Hematopoietic multipotent progenitor cell treated with erythropoietin and hydrocortisone succinate and interleukin-3 and kit ligand, for 17 days (in vitro differentiated cells): ENCODE data around the gene MFSD1.
"Not testable (repeated sequence)": the region's sequence is repeated elsewhere in the genome, so short reads cannot be mapped to it uniquely, and the experiment has no call there.

Experiments used
- DNase-seq: peaks from one replicate; pipeline ENCODE4 v3.0.0-alpha.2; 2015; ENCODE audit warnings: low spot score

MFSD1 gene

GRCh38 chr3:158776531-158776930, 25.3 kb upstream of the MFSD1 start:
- no peak for DNase-seq

DNA sequence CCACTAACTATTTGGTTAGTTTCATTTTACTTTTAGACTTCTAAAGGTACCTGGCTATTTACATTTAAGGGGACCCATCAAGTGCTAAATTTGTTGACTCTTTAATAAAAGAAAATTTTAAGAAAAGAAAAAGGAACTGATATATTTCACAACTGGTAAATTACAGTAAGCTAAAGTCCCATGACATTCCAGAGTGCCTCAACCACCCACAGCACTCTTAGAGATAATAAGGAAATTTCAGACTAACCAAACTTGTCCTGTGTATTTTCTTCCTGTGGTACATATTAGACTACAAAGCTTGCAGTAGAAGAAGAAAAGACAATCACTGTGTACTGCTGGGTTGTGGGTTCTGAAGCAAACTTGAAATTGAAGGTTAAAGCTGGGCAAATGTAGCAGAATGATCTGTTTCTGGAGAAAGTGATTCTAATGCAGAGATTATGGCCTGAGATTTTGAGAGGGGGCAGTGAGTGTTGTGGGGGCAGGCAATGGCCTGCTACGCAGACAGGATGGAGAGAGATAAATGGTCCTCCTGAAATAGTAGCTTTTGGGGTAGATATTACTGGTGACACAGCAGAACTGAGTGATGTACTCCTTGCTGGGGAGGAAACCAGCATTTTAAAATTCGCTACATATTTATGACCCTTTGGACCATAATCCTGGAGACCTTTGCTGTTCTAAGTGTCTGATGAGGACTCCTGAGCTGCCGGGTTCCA, 24.5 kb upstream of the MFSD1 start:
- DNase-seq: no peak

GRCh38 chr3:158780766-158781165, 21.1 kb upstream of the MFSD1 start:
- no peak for DNase-seq

- no peak for DNase-seq
Observed at GRCh38 chr3:158781191-158781590, 20.7 kb upstream of the MFSD1 start.

GRCh38 chr3:158781849-158782248, 20.0 kb upstream of the MFSD1 start:
- DNase-seq: no peak

- no peak for DNase-seq
Observed at GRCh38 chr3:158782283-158782989, 19.4 kb upstream of the MFSD1 start.

DNA sequence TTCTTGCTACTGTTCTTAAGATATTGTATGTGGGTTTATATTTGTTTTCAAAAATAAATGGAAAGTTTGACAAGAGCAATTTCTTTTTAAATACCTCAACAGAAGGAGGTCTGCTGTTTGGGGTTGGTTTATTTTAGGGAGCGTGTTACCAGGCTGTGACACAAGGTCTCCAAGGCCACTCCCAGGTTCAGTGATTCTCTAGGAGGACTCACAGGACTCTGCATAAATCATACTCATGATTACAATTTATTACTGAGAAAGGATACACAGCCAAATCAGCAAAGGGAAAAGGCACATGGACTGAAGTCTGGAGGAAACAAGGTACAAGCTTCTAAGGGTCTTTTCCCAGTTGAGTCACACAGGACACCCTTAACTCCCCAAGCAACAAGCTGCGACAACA, 18.8 kb upstream of the MFSD1 start:
- DNase-seq: no peak

GRCh38 chr3:158785972-158786371, 15.9 kb upstream of the MFSD1 start:
- no peak for DNase-seq

DNA sequence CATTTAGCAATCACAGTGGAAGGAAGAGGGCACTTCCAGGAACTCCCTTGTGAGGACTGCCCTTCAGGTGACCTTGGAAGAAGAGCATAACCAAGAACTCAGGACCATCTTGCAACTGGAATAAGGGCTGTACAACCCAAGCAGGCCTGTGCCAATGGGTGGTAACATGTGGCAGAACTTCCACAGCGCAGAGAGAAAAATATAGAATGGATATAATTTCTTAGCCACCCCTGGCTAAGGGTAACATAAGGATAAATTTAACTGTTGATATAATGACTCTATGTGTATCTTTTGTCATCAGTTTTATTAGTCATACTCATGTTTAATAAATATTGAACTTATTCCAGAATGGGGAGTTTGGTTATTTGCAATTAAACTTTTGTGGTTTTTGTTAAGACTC, 13.4 kb upstream of the MFSD1 start:
- no peak for DNase-seq

DNA sequence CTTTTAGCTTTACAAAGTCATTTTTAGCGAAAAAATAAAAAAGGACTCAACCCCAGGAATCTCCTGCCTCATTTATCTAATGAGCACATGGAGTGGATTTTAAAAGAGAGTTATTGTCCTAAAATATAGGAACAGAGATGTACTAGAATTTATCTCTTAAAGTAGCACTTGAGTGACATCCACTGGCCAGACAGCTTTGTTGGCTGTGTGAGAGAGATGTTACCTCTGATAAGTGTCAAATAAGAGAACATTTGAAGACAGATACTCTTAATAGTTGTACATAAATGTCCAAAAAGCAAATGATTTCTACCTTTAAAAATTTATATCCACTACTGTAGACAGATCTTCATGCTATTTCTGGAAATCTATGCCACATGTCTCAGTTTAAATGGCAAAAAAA, 12.3 kb upstream of the MFSD1 start:
- peak; percentile 79 for DNase-seq

- DNase-seq: peak; percentile 83
Observed at GRCh38 chr3:158790901-158791589, 10.8 kb upstream of the MFSD1 start.

DNA sequence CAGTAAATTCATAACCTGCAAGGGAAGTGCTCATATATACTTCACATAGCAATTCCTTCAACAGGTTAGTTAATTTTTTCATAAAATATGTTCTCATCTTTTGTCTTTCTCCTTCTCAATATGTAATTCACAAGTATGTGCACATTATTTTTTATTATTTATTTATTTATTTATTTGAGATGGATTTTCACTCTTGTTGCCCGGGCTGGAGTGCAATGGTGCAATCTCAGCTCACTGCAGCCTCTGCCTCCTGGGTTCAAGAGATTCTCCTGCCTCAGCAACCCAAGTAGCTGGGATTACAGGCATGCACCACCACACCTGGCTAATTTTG, 10.3 kb upstream of the MFSD1 start:
- not testable (repeated sequence) for DNase-seq

DNA sequence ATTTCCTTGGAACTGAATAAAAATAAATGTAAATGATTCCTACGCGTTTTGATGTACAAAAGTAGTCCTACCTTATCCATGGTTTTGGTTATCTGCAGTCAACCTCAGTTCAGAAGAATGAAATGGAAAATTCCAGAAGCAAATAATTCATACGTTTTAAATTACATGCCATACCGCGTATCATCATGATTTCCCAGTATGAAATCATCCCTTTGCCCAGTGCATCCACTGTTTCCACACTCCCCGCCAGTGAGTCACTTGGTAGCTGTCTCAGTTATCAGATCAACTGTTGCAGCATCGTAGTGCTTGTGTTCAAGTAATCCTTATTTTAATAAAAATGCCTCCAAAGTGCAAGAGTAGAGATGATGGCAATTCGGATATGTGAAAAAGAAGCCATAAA, 9.1 kb upstream of the MFSD1 start:
- no peak for DNase-seq

DNA sequence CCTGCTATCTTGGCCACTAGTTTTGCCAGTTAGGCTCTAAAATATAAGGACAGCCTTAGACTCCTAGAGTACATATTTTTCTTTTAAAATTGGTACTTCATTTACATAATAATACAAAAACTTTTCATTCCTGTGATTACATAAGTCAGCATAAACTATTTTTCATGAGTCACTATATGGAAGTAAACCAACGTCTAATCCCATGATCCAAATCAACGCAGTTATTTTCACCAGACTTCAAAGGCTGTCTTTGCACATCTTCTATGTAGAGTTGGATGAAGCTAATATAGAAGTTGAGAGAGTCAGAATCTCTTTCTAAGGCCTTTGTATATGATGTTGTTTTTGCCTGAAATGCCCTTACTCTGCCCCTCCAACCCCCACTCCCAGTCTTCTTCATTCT, 7.6 kb upstream of the MFSD1 start:
- no peak for DNase-seq

DNA sequence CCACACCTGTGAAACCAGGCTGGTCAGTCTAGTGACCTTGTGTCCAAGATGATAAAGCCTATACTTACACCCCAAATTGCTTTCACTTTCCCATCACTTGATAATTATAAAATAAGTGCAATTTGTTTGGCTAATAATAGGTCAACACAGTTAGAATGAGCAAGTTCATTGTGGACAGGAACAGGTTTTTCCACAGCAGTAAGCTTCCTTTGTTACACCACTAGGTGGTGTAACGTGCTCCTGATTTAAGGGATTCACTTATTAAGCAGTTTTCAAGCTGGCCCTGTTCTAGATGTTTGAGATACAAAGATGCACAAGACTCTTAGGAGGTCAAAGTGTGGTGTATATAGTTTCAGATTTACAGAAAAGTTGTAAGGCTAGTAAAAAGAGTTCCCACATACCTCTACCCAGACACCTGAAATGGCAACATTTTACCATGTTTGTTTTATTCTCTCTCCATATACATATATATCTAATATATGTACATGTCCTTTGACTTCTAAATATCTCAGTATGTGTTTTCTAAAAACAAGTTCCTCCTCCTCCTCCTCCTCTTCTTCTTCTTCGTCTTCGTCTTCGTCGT, 6.8 kb upstream of the MFSD1 start:
- DNase-seq: peak; percentile 66

DNA sequence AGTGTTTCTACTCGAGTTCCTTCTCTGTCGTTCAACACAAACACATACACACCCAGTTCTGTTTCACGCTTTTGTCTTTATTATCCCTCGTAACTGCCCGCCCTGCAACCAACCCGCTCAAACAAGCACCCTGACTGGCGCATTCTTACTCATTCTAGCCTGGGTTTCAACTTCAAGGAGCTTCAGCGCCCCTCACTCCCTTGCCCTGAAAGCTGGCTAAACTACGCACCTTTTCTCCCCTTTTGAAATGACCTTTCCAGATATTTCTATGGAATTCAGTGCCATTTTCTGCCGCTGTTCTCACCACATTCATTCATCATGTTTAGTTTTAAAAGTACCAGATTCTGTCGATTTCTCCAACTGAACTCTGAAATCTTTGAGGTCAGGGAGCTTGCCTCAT, 653 bp upstream of the MFSD1 start:
- DNase-seq: no peak

GRCh38 chr3:158802409-158803268, 785 bp downstream of the MFSD1 start:
- DNase-seq: peak; percentile 74

- no peak for DNase-seq
Observed at GRCh38 chr3:158804441-158804840, 2.6 kb downstream of the MFSD1 start.

- DNase-seq: no peak
Observed at GRCh38 chr3:158808697-158809096, 6.8 kb downstream of the MFSD1 start.

DNA sequence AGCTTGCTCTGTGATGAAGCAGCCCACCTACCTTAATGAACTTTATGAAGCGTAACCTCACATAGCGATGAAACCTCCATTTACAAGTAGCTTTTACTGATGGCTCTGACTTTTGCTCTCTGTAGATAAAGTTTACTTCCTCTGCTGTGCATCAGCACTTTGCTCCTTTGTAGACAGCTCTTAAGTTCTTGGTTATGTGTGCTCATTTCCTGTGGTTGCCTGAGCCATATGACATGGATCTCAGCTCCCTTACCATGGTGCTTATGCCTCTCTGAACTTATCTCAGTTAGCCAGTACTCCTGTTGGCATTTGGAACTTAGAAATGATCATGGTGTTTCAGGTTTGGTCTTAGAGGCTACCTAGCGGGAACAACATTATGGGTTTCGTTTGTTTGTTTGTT, 7.8 kb downstream of the MFSD1 start:
- DNase-seq: no peak

DNA sequence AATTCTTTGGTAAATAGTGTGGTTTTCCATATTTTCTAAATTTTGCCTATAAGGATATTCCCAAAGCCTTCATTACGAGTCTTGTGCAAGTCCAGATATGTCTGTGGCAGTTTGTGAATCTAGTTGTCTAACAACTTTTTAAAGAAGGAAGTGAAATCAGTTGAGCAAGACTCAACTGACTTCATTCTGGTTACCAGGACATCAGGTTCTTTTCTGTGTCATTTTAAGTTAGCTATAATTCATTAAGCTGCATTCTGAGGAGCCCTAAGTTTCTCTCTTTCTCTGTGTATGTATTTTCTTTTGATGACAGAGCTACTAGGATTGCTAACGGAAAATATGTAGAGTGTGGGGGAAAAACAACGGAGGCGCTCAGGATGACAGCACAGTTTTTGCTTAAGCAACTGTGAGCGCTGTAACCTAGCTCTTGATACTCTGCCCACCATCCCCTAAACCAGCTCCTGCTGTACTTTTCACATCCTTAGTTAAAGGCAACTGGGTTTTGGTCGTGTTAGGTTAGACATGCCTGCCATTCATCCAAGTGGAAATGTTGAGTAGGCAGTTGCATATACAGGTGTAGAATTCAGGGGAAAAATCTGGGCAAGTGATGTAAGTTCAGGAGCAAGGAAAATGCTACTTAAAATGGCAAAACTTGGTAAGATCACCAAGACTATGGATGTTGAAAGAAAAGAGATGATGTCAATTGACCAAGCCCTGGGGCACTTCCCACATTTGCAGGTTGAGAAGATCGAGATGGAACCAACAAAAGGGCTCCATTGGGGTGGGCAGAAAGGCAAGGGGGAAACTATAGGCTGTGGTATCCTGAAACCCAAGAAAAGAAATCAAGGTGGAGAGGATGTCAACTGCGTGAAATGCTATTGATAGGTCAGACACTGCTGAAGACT, 9.2 kb downstream of the MFSD1 start:
- no peak for DNase-seq
